CD4-positive, alpha-beta memory T cell (primary cell): ENCODE measurements around the gene UBE2QL1. TPM values are rescaled to one million over a fixed set of nuclear protein-coding genes. Genes with fewer than 3 reads are reported as not detected.

ENCODE experiments used
- CTCF ChIA-PET: fragments of 350-600 bp; sonication (Branson Sonifier 250); formaldehyde crosslinking; loops from one replicate; lab custom pipeline; 2021; ENCODE audit warnings: inconsistent platforms; ENCODE audit not compliant: partially characterized antibody; lab: Charles Lee
- POLR2A ChIA-PET: fragments of 350-600 bp; sonication (Branson Sonifier 250); formaldehyde crosslinking; loops from one replicate; lab custom pipeline; 2021; ENCODE audit not compliant: partially characterized antibody; lab: Charles Lee
- DNase-seq, 5 donors: peaks; one replicate each; pipeline versions ENCODE4 v3.0.0 to v3.0.0-alpha.2; 2020 to 2022; ENCODE audit warnings: mixed read lengths in 1 of 5
- H3K27ac ChIP-seq: one replicate; pipeline ENCODE4 v1.7.0; 2013; ENCODE audit warnings: low read depth, low read length
- H3K27me3 ChIP-seq: 2 replicates; pipeline ENCODE4 v1.7.0; 2013; ENCODE audit warnings: mild to moderate bottlenecking, low read length, moderate library complexity; ENCODE audit not compliant: insufficient read depth
- H3K36me3 ChIP-seq: 2 replicates; pipeline ENCODE4 v1.7.0; 2013; ENCODE audit warnings: mild to moderate bottlenecking, low read length, moderate library complexity; ENCODE audit not compliant: insufficient read depth
- H3K4me1 ChIP-seq: 2 replicates; pipeline ENCODE4 v1.7.0; 2013; ENCODE audit warnings: mild to moderate bottlenecking, low read length, moderate library complexity; ENCODE audit not compliant: insufficient read depth
- H3K4me3 ChIP-seq, 2 donors: one replicate each; pipeline ENCODE4 v1.7.0; 2013; ENCODE audit warnings: low read length in 2 of 2, mild to moderate bottlenecking in 1 of 2
- H3K9me3 ChIP-seq, 2 donors: one replicate each; pipeline ENCODE4 v1.7.0; 2013; ENCODE audit warnings: low read length in 2 of 2, control low read depth in 1 of 2; ENCODE audit not compliant: control insufficient read depth in 1 of 2
- H3K27ac Mint-ChIP-seq, 7 donors: one replicate each; pipeline ENCODE4 v1.8.0; 2020 to 2021; ENCODE audit warnings: mixed read lengths in 7 of 7, mild to moderate bottlenecking in 6 of 7, inconsistent platforms in 3 of 7, moderate library complexity in 3 of 7
- H3K27me3 Mint-ChIP-seq, 2 donors: one replicate each; pipeline ENCODE4 v1.8.0; 2020 to 2021; ENCODE audit warnings: mixed read lengths in 2 of 2
- H3K36me3 Mint-ChIP-seq, 2 donors: one replicate each; pipeline ENCODE4 v1.8.0; 2020 to 2021; ENCODE audit warnings: mixed read lengths in 2 of 2, inconsistent platforms in 1 of 2, mild to moderate bottlenecking in 1 of 2
- H3K4me1 Mint-ChIP-seq, 4 donors: one replicate each; pipeline ENCODE4 v1.8.0; 2020 to 2021; ENCODE audit warnings: mixed read lengths in 4 of 4, mild to moderate bottlenecking in 1 of 4
- H3K4me3 Mint-ChIP-seq, 8 donors: one replicate each; pipeline ENCODE4 v1.8.0; 2020 to 2021; ENCODE audit warnings: mixed read lengths in 8 of 8, mild to moderate bottlenecking in 7 of 8, moderate library complexity in 6 of 8, inconsistent platforms in 3 of 8
- H3K9me3 Mint-ChIP-seq, 8 donors: one replicate each; pipeline ENCODE4 v1.8.0; 2020 to 2021; ENCODE audit warnings: mixed read lengths in 8 of 8, mild to moderate bottlenecking in 5 of 8, inconsistent platforms in 3 of 8, moderate library complexity in 1 of 8
- intact Hi-C: fragments of 100-400 bp; cut with micrococcal nuclease; formaldehyde crosslinking; loops from one replicate; pipeline ENCODE4 v1.15.1; 2023
- polyA plus RNA-seq, 2 donors: library from polyadenylated mRNA; unstranded; fragments of 300-500 nt; fragmentation: Illumina TruSeq; gene quantifications; one replicate each; pipeline ENCODE4 v1.2.3, GENCODE V29; 2021
- total RNA-seq, 2 experiments: library from RNA; stranded (reverse); gene quantifications; one replicate each; pipeline ENCODE4 v1.2.3, GENCODE V29; 2021

UBE2QL1 gene
- total and polyA plus RNA-seq, 4 experiments from 2014 or later: not detected

DNA sequence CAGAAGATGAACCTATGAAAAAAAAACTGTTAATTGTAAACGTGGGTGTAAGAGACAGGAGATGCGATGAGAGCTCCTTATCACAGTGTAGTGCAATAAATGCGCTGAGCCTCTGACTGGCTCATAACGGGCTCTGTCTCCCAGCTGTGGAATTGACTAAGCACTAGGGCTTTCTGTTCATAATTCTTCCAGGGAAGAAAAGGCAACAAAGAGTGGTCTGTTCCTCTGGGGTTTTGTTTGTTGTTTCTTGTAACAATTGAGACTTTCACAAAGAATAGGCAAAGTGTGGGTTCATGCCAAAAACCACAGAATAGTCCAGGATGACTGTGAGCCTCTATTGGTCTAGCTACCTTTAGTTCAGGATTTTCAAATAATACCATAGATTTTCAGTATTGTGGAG is 39.4 kb downstream of the UBE2QL1 start:
- Histone ChIP-seq H3K27me3 (no peaks in the 10 kb centered on the region), H3K36me3 (no peaks in the 10 kb centered on the region), H3K27ac (no peak overlapping the region), H3K4me3 (no peak overlapping the region), H3K9me3 (no peaks in the 10 kb centered on the region), H3K4me1 (no peaks in the 10 kb centered on the region)
- Mint-ChIP-seq H3K4me1 (peaks cover 0 to 4% (median 0%) of the 10 kb centered on the region in 4 donors), H3K9me3 (no peaks in the 10 kb centered on the region), H3K27me3 (peaks cover 11 to 27% of the 10 kb centered on the region in 2 donors), H3K4me3 (no peak overlapping the region), H3K27ac (no peak overlapping the region), H3K36me3 (no peaks in the 10 kb centered on the region)
- CTCF ChIA-PET: no interaction called here
- DNase-seq: no peak
- POLR2A ChIA-PET: no interaction called here
- intact Hi-C loops: no loop called here

DNA sequence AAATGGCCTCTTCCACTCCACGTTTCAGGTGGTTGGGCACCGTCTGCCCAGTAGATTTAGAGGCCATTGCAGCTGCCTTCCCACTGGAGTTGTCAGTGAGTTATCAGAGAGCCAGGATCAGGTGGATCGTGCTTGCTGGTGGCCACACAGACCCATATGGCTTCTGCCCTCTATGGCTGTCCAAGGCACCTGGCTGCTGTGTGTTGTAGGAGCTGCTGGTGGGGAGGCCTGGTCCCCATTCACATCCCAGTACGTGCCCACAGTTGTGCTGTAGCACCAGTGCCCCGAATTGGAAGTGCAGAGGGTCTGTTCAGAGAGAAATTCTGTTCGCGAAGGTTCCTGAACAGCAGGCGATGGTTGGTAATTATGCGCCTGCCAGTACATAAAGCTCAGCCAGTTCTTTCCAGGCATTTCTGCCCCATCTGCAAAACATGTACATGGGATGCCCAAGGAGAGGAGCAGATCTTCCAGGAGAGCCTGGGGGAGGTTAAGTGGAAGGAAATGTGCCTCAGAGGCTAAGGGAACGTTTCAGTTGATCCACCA is 41.1 kb downstream of the UBE2QL1 start:
- no peaks in the 10 kb centered on the region for H3K9me3 Mint-ChIP-seq
- intact Hi-C loops: no loop called here
- no peak for DNase-seq
- H3K4me3 ChIP-seq: no peak overlapping the region
- no peaks in the 10 kb centered on the region for H3K36me3 ChIP-seq
- peaks cover 0 to 4% (median 0%) of the 10 kb centered on the region in 4 donors for H3K4me1 Mint-ChIP-seq
- no peak overlapping the region for H3K4me3 Mint-ChIP-seq
- H3K9me3 ChIP-seq: no peaks in the 10 kb centered on the region
- no peaks in the 10 kb centered on the region for H3K36me3 Mint-ChIP-seq
- no peak overlapping the region for H3K27ac Mint-ChIP-seq
- CTCF ChIA-PET: no interaction called here
- no peak overlapping the region for H3K27ac ChIP-seq
- POLR2A ChIA-PET: no interaction called here
- H3K27me3 Mint-ChIP-seq: peaks cover 16 to 23% of the 10 kb centered on the region in 2 donors
- H3K27me3 ChIP-seq: no peaks in the 10 kb centered on the region
- no peaks in the 10 kb centered on the region for H3K4me1 ChIP-seq

DNA sequence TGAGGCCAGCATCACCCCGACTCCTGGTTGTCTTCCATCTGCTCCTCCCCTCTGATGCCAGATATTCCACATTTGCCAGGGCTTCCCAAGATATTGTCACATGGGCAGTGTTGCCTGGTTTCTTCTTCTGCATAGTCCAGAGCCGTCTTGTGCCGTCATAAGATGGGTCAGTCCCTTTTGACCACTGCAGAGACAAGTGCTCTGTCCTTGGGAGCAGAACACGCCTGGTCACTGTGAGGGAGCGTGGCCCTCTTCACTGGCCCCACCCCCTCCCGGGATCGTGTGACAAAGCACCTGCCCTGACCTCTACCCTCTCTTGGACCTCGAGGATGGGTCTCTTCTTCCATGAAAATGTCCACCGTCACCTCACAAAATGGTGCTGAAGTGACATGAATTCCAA is 41.6 kb downstream of the UBE2QL1 start:
- no peak overlapping the region for H3K27ac ChIP-seq
- H3K4me3 ChIP-seq: no peak overlapping the region

DNA sequence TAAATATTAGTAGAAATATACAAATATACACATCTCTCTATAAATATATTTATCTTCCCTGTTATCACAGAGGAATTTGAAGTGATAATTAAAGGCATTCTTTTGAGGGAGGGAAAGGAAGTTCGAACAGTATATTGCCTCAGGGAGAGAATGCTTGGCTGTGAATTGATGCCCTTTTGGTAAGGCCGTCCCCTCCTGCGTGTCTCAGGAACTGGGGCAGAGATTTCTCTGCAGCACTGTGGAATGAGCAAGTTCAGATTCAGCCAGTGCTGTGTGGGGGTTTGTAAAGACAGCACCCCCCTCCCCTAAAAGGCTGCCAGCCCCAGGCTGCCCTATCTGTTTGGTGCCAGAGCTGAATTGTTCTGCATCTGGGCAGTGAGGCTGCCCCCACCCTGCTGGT is 42.0 kb downstream of the UBE2QL1 start:
- Mint-ChIP-seq H3K9me3 (peaks cover 0 to 3% (median 0%) of the 10 kb centered on the region in 8 donors), H3K4me1 (peaks cover 0 to 4% (median 0%) of the 10 kb centered on the region in 4 donors), H3K36me3 (no peaks in the 10 kb centered on the region), H3K27ac (no peak overlapping the region), H3K4me3 (no peak overlapping the region), H3K27me3 (peaks cover 18 to 25% of the 10 kb centered on the region in 2 donors)
- H3K9me3 ChIP-seq: no peaks in the 10 kb centered on the region
- ChIA-PET CTCF (no interaction called here), POLR2A (no interaction called here)
- H3K27ac ChIP-seq: no peak overlapping the region
- no peaks in the 10 kb centered on the region for H3K27me3 ChIP-seq
- no peaks in the 10 kb centered on the region for H3K4me1 ChIP-seq
- no peak for DNase-seq
- intact Hi-C loops: no loop called here
- no peaks in the 10 kb centered on the region for H3K36me3 ChIP-seq
- H3K4me3 ChIP-seq: no peak overlapping the region

More for the DNA sequence above, 41.6 kb downstream of the UBE2QL1 start:
- Histone ChIP-seq H3K9me3 (no peaks in the 10 kb centered on the region), H3K36me3 (no peaks in the 10 kb centered on the region), H3K4me1 (no peaks in the 10 kb centered on the region), H3K27me3 (no peaks in the 10 kb centered on the region)
- Mint-ChIP-seq H3K9me3 (no peaks in the 10 kb centered on the region), H3K4me1 (peaks cover 0 to 4% (median 0%) of the 10 kb centered on the region in 4 donors), H3K27ac (no peak overlapping the region), H3K4me3 (no peak overlapping the region), H3K36me3 (no peaks in the 10 kb centered on the region), H3K27me3 (peaks cover 18 to 25% of the 10 kb centered on the region in 2 donors)
- intact Hi-C loops: no loop called here
- CTCF ChIA-PET: no interaction called here
- POLR2A ChIA-PET: no interaction called here
- DNase-seq: no peak

DNA sequence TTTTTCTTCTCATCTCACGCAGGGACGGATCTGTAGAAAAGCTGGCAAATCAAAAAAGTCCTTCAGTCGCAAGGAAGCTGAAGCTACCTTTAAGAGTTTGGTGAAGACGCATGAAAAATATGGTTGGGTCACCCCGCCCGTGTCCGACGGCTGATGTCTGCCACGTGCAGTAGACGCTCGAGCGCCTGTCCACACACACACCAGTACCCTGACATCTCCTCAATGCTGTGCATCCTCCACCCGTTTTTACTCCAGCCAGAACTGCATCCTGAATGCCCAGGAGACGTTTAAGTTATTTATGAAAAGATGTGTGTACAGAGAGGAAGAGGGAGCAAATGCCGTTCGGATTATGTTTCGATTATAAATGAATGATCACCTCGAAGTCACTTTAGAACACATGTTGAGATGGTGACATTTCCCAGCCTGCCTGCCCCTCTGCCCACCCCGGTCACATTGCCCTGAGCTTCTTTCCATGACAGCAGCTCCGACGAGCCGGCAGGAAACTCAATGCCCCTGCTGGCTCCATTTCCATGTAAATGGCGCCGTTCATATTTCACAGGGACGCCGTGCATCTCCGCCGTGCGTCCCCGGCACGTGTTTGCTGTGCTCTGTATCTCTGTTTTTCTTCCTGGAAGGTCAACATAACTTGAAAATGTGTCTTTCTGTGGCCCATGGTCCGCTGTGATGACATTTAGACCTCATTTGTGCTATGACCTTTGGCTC is 42.7 kb downstream of the UBE2QL1 start:
- H3K4me3 ChIP-seq: no peak overlapping the region
- Mint-ChIP-seq H3K4me3 (no peak overlapping the region), H3K36me3 (no peaks in the 10 kb centered on the region), H3K27me3 (peaks cover 18 to 26% of the 10 kb centered on the region in 2 donors), H3K27ac (no peak overlapping the region), H3K9me3 (peaks cover 0 to 3% (median 0%) of the 10 kb centered on the region in 8 donors), H3K4me1 (peaks cover 0 to 1% (median 0%) of the 10 kb centered on the region in 4 donors)
- ChIA-PET CTCF (no interaction called here), POLR2A (no interaction called here)
- H3K9me3 ChIP-seq: no peaks in the 10 kb centered on the region
- H3K27me3 ChIP-seq: no peaks in the 10 kb centered on the region
- no peak for DNase-seq
- intact Hi-C loops: no loop called here
- no peak overlapping the region for H3K27ac ChIP-seq
- no peaks in the 10 kb centered on the region for H3K4me1 ChIP-seq
- H3K36me3 ChIP-seq: no peaks in the 10 kb centered on the region

DNA sequence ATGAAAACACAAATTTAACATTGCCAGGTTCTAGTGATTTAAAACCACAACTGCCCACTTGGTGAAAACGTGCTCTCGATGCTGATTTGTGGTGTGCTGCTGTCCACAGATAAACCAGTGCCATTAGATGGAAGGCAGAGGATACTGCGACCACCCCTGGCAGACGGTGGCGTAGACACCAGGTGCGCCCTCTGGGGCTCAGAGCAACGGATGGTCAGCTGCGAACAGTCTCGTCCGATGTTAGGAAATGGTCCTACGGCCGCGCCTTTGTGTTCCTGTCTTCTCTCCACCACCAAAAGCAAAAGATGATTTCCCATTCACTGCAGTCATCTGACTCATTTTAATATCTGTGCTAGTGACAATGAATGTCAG is 43.2 kb downstream of the UBE2QL1 start:
- no peaks in the 10 kb centered on the region for H3K4me1 Mint-ChIP-seq
- intact Hi-C loops: no loop called here
- DNase-seq: no peak
- ChIA-PET POLR2A (no interaction called here), CTCF (no interaction called here)
- no peaks in the 10 kb centered on the region for H3K36me3 ChIP-seq
- no peaks in the 10 kb centered on the region for H3K27me3 ChIP-seq
- H3K4me1 ChIP-seq: no peaks in the 10 kb centered on the region
- H3K9me3 ChIP-seq: no peaks in the 10 kb centered on the region
- H3K27ac ChIP-seq: no peak overlapping the region
- peaks cover 19 to 25% of the 10 kb centered on the region in 2 donors for H3K27me3 Mint-ChIP-seq
- H3K4me3 Mint-ChIP-seq: no peak overlapping the region
- H3K4me3 ChIP-seq: no peak overlapping the region
- H3K36me3 Mint-ChIP-seq: no peaks in the 10 kb centered on the region
- no peak overlapping the region for H3K27ac Mint-ChIP-seq
- H3K9me3 Mint-ChIP-seq: peaks cover 0 to 3% (median 0%) of the 10 kb centered on the region in 8 donors

DNA sequence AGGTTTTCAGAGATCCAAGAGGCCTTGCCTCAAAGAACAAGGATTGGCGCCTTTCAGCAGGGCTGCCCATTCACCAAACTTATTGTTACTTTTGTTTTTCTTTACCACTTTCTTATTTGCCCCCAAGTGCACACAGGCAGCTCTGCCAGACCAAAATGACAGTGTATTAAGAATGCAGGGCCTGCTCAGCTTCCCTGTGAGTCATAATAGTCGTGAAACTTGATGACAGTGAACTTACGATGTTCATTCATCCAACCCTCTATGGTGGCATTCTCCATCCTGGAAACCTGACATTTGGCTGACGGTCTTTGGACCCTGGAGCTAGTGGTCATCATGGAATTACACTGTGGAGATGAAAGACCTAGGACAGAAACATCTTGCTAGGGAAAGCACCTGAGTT is 44.3 kb downstream of the UBE2QL1 start:
- no peaks in the 10 kb centered on the region for H3K36me3 Mint-ChIP-seq
- Histone ChIP-seq H3K27ac (no peak overlapping the region), H3K4me1 (no peaks in the 10 kb centered on the region), H3K36me3 (no peaks in the 10 kb centered on the region), H3K9me3 (no peaks in the 10 kb centered on the region), H3K27me3 (no peaks in the 10 kb centered on the region), H3K4me3 (no peak overlapping the region)
- peaks cover 14 to 26% of the 10 kb centered on the region in 2 donors for H3K27me3 Mint-ChIP-seq
- H3K9me3 Mint-ChIP-seq: peaks cover 0 to 3% (median 0%) of the 10 kb centered on the region in 8 donors
- intact Hi-C loops: no loop called here
- POLR2A ChIA-PET: no interaction called here
- H3K27ac Mint-ChIP-seq: no peak overlapping the region
- CTCF ChIA-PET: no interaction called here
- no peak for DNase-seq
- H3K4me3 Mint-ChIP-seq: no peak overlapping the region
- no peaks in the 10 kb centered on the region for H3K4me1 Mint-ChIP-seq
